GM18870 (cell line): ENCODE measurements around the gene SASS6.

Source experiments
- ATAC-seq: cut with Tn5 transposase; IDR thresholded peaks from one replicate; pipeline ENCODE4 v1.9.1; 2021; ENCODE audit warnings: moderate library complexity; ENCODE audit not compliant: unreplicated experiment

The SASS6 gene, protein sequence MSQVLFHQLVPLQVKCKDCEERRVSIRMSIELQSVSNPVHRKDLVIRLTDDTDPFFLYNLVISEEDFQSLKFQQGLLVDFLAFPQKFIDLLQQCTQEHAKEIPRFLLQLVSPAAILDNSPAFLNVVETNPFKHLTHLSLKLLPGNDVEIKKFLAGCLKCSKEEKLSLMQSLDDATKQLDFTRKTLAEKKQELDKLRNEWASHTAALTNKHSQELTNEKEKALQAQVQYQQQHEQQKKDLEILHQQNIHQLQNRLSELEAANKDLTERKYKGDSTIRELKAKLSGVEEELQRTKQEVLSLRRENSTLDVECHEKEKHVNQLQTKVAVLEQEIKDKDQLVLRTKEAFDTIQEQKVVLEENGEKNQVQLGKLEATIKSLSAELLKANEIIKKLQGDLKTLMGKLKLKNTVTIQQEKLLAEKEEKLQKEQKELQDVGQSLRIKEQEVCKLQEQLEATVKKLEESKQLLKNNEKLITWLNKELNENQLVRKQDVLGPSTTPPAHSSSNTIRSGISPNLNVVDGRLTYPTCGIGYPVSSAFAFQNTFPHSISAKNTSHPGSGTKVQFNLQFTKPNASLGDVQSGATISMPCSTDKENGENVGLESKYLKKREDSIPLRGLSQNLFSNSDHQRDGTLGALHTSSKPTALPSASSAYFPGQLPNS

GRCh38 chr1:100132566-100133477 is at the start of gene SASS6, which contains the start of gene TRMT13:
Gene SASS6, minus strand, starts transcription at chr1:100132930. Its CDS starts 116 bp downstream, at chr1:100132814.
Gene TRMT13, plus strand, starts transcription at chr1:100133163. Its CDS starts 6 bp downstream, at chr1:100133169.
- peak; percentile 87 for ATAC-seq

DNA sequence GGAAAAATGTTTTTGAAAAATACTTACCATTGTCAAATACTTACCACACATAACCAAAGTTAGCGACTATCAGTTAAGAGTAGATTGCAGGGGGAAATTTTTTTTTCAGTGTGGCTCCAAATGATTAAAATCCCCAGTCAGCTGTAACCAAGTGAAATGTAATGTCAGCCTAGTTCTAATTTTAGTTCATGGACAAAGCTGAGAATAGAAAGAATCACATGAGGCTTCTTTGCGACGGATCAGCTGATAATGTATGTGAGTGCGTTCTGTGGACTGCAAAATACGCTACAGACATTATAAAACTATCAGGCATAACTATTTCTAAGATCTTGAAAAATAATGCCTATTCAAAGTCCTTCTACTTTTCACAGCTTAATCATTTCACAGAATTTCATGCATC is 45.4 kb upstream of the SASS6 start, which contains the start of gene LRRC39:
LRRC39 (minus strand) TSS at position 166 of the 400 bp plus-strand sequence. CDS start 9,740 bp downstream, outside the sequence.
- ATAC-seq = no peak

DNA sequence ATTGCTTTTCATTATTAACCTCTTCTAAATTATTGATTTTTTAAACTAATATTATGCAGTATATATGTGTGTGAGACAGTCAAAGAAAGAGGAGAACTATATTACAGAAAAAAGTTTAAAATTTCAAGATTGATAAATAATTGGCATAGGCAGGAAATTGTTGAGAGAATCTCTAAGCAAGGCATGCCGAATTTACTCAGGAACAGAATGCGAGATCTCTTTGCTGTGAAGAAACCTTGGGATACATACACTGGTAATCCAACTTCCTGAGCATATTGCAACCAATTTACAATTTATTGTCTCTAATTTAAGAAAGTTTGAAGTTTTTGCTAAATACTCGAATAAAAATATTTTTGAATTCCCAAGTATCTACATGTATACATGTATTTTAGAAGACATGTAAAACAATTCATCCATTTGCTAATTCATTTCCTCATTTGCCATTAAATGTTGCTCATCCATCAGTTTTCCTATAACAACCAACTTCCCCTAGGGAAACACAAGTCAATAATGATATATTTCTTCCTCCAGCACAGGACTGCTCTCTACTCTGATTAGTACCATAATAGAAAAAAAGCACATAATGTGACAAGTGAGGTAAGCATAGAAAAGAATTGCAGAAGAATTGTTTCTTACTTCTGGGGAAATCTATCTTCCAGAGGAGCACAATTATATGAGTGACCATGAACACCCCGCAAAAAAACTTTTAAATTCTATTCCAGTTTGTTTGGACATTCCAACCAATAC is 44.7 kb upstream of the SASS6 start:
- no peak for ATAC-seq

GRCh38 chr1:100168051-100168450 is 35.3 kb upstream of the SASS6 start:
- ATAC-seq = no peak

DNA sequence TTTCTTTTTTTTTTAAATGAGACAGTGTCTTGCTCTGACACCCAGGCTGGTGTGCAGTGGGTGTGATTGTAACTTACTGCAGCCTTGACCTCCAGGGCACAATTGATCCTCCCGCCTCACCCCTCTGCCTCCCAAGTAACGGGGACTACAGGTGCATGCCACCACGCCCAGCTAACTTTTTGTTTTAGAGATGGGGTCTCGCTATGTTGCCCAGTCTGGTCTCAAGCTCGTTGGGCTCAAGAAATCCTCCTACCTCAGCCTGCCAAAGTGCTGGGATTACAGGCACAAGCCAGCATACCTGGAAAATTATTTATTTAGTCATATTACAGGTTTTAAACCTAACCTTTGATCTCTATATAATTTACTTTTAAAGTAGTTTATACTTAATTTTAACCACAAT is 32.0 kb upstream of the SASS6 start:
- no peak for ATAC-seq

- ATAC-seq = no peak
These were observed 31.5 kb upstream of the SASS6 start for GRCh38 chr1:100164216-100164615.

DNA sequence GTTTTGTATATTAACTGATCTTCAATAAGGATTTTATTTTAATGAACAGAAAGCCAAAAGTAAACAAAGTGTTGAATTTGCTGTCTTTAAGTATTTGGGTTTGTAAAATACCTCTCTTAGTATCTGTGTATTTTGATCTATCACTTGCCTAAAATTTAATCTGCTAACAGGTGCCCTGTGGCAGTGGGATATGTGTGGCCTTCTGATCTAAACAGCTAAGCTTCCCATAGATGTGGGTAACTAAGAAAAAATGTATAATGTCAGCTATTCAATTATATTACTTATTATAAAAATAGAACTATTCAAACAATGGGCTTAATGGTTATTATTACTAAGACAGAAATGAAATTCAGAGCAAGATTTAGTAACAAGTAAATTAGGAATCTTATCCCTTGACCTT is 30.2 kb upstream of the SASS6 start:
- no peak for ATAC-seq

- ATAC-seq = peak; percentile 67
These were observed 19.5 kb upstream of the SASS6 start for GRCh38 chr1:100152271-100152670.

- ATAC-seq = no peak
These were observed 18.9 kb upstream of the SASS6 start for GRCh38 chr1:100151679-100152078.

- ATAC-seq = no peak
These were observed 15.1 kb upstream of the SASS6 start for GRCh38 chr1:100147875-100148274.

DNA sequence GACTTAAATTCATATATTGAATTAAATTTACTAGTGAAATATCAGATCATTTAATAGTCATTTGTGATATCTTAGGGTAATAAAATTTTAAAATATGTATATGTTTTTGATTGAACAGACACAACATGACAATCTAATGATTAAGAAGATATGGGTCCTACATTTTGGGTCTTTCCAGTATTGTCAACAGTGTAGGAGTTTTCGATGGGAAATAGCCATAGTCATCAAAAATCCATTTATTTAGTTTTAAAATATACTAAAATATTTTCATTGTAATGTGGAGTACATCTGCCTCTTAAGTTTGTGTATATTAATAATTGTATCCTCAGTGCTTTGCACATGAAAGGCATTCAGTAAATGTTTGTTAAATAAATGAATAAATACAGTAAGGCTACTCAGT is 14.2 kb upstream of the SASS6 start:
- ATAC-seq = no peak

GRCh38 chr1:100145116-100145515 is 12.4 kb upstream of the SASS6 start:
- no peak for ATAC-seq

- ATAC-seq = no peak
These were observed 9.6 kb upstream of the SASS6 start for GRCh38 chr1:100142343-100142742.

- no peak for ATAC-seq
These were observed 8.5 kb upstream of the SASS6 start for GRCh38 chr1:100141192-100141591.

DNA sequence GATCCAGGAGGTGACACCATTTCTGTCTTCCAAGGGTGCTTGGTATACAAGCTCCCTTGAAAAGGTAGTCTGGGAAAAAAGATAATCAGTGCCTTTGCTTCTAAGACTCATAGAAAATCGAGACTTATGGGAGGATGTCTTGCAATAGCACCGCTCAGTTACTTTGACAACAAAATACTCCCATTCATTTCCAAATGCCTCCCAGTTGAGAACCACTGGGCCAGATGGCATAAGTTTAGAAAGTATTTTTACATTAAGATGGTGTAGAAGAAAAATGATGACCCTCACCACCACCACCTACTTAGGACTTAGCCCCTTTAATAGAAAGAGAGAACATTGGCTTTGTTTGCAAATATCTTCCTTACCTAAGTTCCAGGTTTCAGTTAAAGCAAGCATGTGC is 4.9 kb upstream of the SASS6 start:
- no peak for ATAC-seq

- no peak for ATAC-seq
These were observed 2.1 kb upstream of the SASS6 start for GRCh38 chr1:100134872-100135271.

GRCh38 chr1:100131623-100132022 is 1.1 kb downstream of the SASS6 start:
- no peak for ATAC-seq

DNA sequence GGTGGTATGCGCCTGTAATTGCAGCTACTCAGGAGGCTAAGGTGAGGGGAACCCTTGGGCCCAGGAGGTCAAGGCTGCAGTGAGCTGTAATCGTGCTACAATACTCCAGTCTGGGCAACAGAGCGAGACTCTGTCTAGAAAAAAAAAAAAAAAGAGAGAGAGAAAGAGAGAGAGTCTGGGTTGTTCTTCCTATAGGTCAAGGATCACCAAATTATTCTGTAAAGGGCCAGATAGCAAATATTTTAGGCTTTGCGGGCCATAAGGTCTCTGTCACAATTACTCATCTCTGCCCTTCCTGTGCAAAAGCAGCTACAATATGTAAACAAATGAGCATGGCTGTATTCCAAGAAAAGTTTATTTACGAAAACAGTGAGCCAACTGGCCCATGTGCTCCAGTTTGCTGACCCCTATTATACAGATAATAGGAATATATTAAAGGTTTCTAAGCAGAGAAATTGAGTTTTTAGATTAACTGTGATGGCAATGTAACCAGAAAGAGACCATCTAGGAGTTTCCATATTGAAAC is 2.1 kb downstream of the SASS6 start:
- no peak for ATAC-seq

DNA sequence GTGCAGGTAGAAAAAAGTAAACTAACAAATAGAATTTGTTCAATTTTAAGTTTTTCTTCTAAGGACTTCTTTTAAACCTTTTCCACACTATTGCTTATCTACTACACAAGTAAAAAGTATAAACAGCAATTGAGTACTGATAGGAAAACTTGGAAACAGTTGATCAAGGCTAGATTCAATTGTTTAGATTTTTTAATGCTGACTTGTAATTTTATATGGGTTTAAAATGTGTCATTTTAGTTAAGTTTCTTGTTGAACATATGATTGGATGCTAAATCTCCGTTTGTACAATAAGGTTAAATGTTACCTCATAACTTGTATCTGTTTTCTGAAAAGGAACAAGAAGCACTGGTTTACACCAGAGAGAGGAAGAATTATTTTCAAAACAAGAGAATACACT is 5.5 kb downstream of the SASS6 start:
- no peak for ATAC-seq

- no peak for ATAC-seq
These were observed 10.6 kb downstream of the SASS6 start for GRCh38 chr1:100122177-100122576.
